CD14-positive monocyte (primary cell): ENCODE data around the gene PEX26. TPM values are rescaled to one million over a fixed set of nuclear protein-coding genes. Genes with fewer than 3 reads are reported as not detected.

Experiments used
- DNase-seq, 3 donors: peaks; one replicate each; pipeline ENCODE4 v3.0.0-alpha.2; 2011 to 2022
- H2AFZ ChIP-seq: 2 replicates; pipeline ENCODE4 v1.6.0; 2012; ENCODE audit warnings: mild to moderate bottlenecking, low read depth, low read length, inconsistent platforms; ENCODE audit not compliant: insufficient read depth, poor library complexity, severe bottlenecking
- H3K27ac ChIP-seq, 2 donors: 1 replicate in 1 of 2; 2 replicates in 1 of 2; pipeline ENCODE4 v1.5.1; 2012 to 2013; ENCODE audit warnings: low read length in 2 of 2, control low read depth in 1 of 2, inconsistent platforms in 1 of 2, low read depth in 1 of 2, mild to moderate bottlenecking in 1 of 2
- H3K27me3 ChIP-seq, 2 donors: one replicate each; pipeline versions ENCODE4 v1.6.0 to v1.6.1; 2011 to 2013; ENCODE audit warnings: low read length in 2 of 2; ENCODE audit not compliant: control insufficient read depth in 2 of 2, insufficient read depth in 2 of 2
- H3K36me3 ChIP-seq, 2 donors: replicated peaks in 1 of 2; 1 replicate in 1 of 2; 2 replicates in 1 of 2; pipeline versions ENCODE4 v1.5.1 to v1.6.1; 2012 to 2013; ENCODE audit warnings: low read length in 2 of 2, control low read depth in 1 of 2, inconsistent platforms in 1 of 2, mild to moderate bottlenecking in 1 of 2; ENCODE audit not compliant: insufficient read depth in 2 of 2, control insufficient read depth in 1 of 2
- H3K4me1 ChIP-seq, 2 donors: 1 replicate in 1 of 2; 2 replicates in 1 of 2; pipeline versions ENCODE4 v1.5.1 to v1.6.1; 2012 to 2013; ENCODE audit warnings: low read length in 2 of 2, control low read depth in 1 of 2, inconsistent platforms in 1 of 2, mild to moderate bottlenecking in 1 of 2, moderate library complexity in 1 of 2; ENCODE audit not compliant: insufficient read depth in 2 of 2, control insufficient read depth in 1 of 2
- H3K4me2 ChIP-seq: replicated peaks from 2 replicates; pipeline ENCODE3; 2012; ENCODE audit warnings: low read length, moderate library complexity, mild to moderate bottlenecking; ENCODE audit not compliant: poor library complexity, severe bottlenecking; ENCODE audit errors: extremely low read depth
- H3K4me3 ChIP-seq, 3 experiments: fragments of 200-600 bp in 1 of 3; sonication (generic) in 1 of 3; replicated peaks in 1 of 3; 1 replicate in 2 of 3; 2 replicates in 1 of 3; pipeline ENCODE4 v1.5.1; 2011 to 2013; ENCODE audit warnings: low read length in 3 of 3, mild to moderate bottlenecking in 3 of 3, control low read depth in 2 of 3, low read depth in 2 of 3, inconsistent platforms in 1 of 3, moderate library complexity in 1 of 3
- H3K79me2 ChIP-seq: 2 replicates; pipeline ENCODE4 v1.6.0; 2012; ENCODE audit warnings: mild to moderate bottlenecking, control low read depth, inconsistent platforms, low read length, moderate library complexity; ENCODE audit not compliant: insufficient read depth
- H3K9ac ChIP-seq: 2 replicates; pipeline ENCODE4 v1.6.0; 2017; ENCODE audit warnings: low read length, mild to moderate bottlenecking; ENCODE audit not compliant: insufficient read depth, poor library complexity, severe bottlenecking
- H3K9me3 ChIP-seq, 2 donors: replicated peaks in 1 of 2; 1 replicate in 1 of 2; 2 replicates in 1 of 2; pipeline versions ENCODE4 v1.5.1 to v1.6.1; 2012 to 2013; ENCODE audit warnings: low read length in 2 of 2, control low read depth in 1 of 2; ENCODE audit not compliant: control insufficient read depth in 1 of 2, insufficient read depth in 1 of 2
- H4K20me1 ChIP-seq: 2 replicates; pipeline ENCODE4 v1.6.0; 2012; ENCODE audit warnings: mild to moderate bottlenecking, low read length, control low read depth, moderate library complexity; ENCODE audit not compliant: insufficient read depth
- H3K27ac Mint-ChIP-seq, 7 donors: one replicate each; pipeline ENCODE4 v1.8.0; 2020; ENCODE audit warnings: mild to moderate bottlenecking in 7 of 7, mixed read lengths in 7 of 7, moderate library complexity in 6 of 7, inconsistent platforms in 2 of 7
- H3K27me3 Mint-ChIP-seq, 3 donors: one replicate each; pipeline ENCODE4 v1.8.0; 2021 to 2022; ENCODE audit warnings: low read depth in 3 of 3, mild to moderate bottlenecking in 3 of 3, mixed read lengths in 3 of 3, moderate library complexity in 3 of 3, inconsistent platforms in 1 of 3
- H3K36me3 Mint-ChIP-seq, 2 donors: one replicate each; pipeline ENCODE4 v1.8.0; 2020; ENCODE audit warnings: mixed read lengths in 2 of 2, inconsistent platforms in 1 of 2, mild to moderate bottlenecking in 1 of 2
- H3K4me1 Mint-ChIP-seq: one replicate; pipeline ENCODE4 v1.8.0; 2020; ENCODE audit warnings: mild to moderate bottlenecking, mixed read lengths
- H3K4me3 Mint-ChIP-seq, 2 donors: one replicate each; pipeline ENCODE4 v1.8.0; 2020; ENCODE audit warnings: mild to moderate bottlenecking in 2 of 2, mixed read lengths in 2 of 2, moderate library complexity in 1 of 2
- H3K9me3 Mint-ChIP-seq, 7 donors: one replicate each; pipeline ENCODE4 v1.8.0; 2020 to 2022; ENCODE audit warnings: mixed read lengths in 7 of 7, mild to moderate bottlenecking in 6 of 7, moderate library complexity in 6 of 7, inconsistent platforms in 2 of 7
- CTCF ChIP-seq: fragments of 200-600 bp; IDR thresholded peaks from one replicate; pipeline ENCODE4 v1.8.0; 2022; ENCODE audit warnings: antibody characterized with exemption, mild to moderate bottlenecking
- WGBS: methylation state at CpG from one replicate; pipeline ENCODE4 v1.1.5; 2013; ENCODE audit warnings: missing lambda C conversion rate; ENCODE audit not compliant: insufficient coverage; 5-methylcytosine and 5-hydroxymethylcytosine counted together
- intact Hi-C, 2 donors: fragments of 100-400 bp; cut with micrococcal nuclease; formaldehyde crosslinking; loops; one replicate each; pipeline versions ENCODE4 v1.15.0 to v1.15.1; 2023
- polyA plus RNA-seq, 3 donors: library from polyadenylated mRNA; depleted of rRNA in 1 of 3; unstranded in 2 of 3; stranded (reverse) in 1 of 3; fragments of 300-500 nt in 2 of 3; fragments of >200 nt in 1 of 3; fragmentation: Illumina TruSeq in 2 of 3; gene quantifications; 1 replicate in 2 of 3; 2 replicates in 1 of 3; pipeline ENCODE4 v1.2.3, GENCODE V29; 2012 to 2021

The PEX26 gene
- polyA plus RNA-seq, 3 donors = 3.4 to 8.6 (median 3.7) TPM

- no peaks in the 10 kb centered on the region for H3K9me3 ChIP-seq
- DNase-seq = no peak
- peaks cover 0 to 3% (median 0%) of the 10 kb centered on the region in 7 donors for H3K9me3 Mint-ChIP-seq
- no peaks in the 10 kb centered on the region for H3K27me3 ChIP-seq
- no peak overlapping the region for H3K4me3 Mint-ChIP-seq
- TF ChIP-seq CTCF = no peak
- no peak overlapping the region for H2AFZ ChIP-seq
- peaks cover 44 to 57% of the 10 kb centered on the region in 2 donors for H3K36me3 ChIP-seq
- peaks cover 11% of the 10 kb centered on the region for H4K20me1 ChIP-seq
- H3K27ac Mint-ChIP-seq = peak overlapping the region in 2 of 7 donors; percentile 6 to 22
- no CpG with 5 or more reads among the region's 4 CpGs for WGBS
- peaks cover 26 to 27% of the 10 kb centered on the region in 2 donors for H3K4me1 ChIP-seq
- H3K9ac ChIP-seq = no peak overlapping the region
- peaks cover 49% of the 10 kb centered on the region for H3K79me2 ChIP-seq
- H3K36me3 Mint-ChIP-seq = peaks cover 44 to 52% of the 10 kb centered on the region in 2 donors
- H3K4me3 ChIP-seq = no peak overlapping the region
- H3K4me2 ChIP-seq = no peak overlapping the region
- H3K4me1 Mint-ChIP-seq = peaks cover 26% of the 10 kb centered on the region
- peaks cover 0 to 2% (median 0%) of the 10 kb centered on the region in 3 donors for H3K27me3 Mint-ChIP-seq
- H3K27ac ChIP-seq = no peak overlapping the region
- intact Hi-C loops = loop anchor here (5.0 to 10.0 kb wide), 5 partner anchors 335 to 1002 kb away; partner anchors contain the start of gene IL17RA (in 1 of the 2)
Measured at GRCh38 chr22:18079706-18080233, 2.0 kb downstream of the PEX26 start.

GRCh38 chr22:18081416-18081815 is 3.6 kb downstream of the PEX26 start:
- H3K4me1 ChIP-seq = peaks cover 22 to 23% of the 10 kb centered on the region in 2 donors
- H3K4me3 Mint-ChIP-seq = no peak overlapping the region
- peaks cover 11% of the 10 kb centered on the region for H4K20me1 ChIP-seq
- H3K36me3 Mint-ChIP-seq = peaks cover 57 to 68% of the 10 kb centered on the region in 2 donors
- TF ChIP-seq CTCF = no peak
- WGBS = 100% methylated on average over 4 of the region's 5 CpGs
- peak overlapping the region in 2 of 7 donors; percentile 11 to 66 for H3K27ac Mint-ChIP-seq
- peaks cover 22% of the 10 kb centered on the region for H3K4me1 Mint-ChIP-seq
- H2AFZ ChIP-seq = no peak overlapping the region
- H3K27me3 Mint-ChIP-seq = peaks cover 0 to 2% (median 0%) of the 10 kb centered on the region in 3 donors
- no peaks in the 10 kb centered on the region for H3K27me3 ChIP-seq
- no peak overlapping the region for H3K4me2 ChIP-seq
- H3K9me3 Mint-ChIP-seq = peaks cover 0 to 3% (median 0%) of the 10 kb centered on the region in 7 donors
- intact Hi-C loops = loop anchor here in 1 of 2 donors (10.0 kb wide), 1 partner anchor 467 kb away; no protein-coding TSS in a partner anchor
- H3K79me2 ChIP-seq = peaks cover 49% of the 10 kb centered on the region
- H3K9me3 ChIP-seq = no peaks in the 10 kb centered on the region
- no peak for DNase-seq
- peaks cover 58 to 73% of the 10 kb centered on the region in 2 donors for H3K36me3 ChIP-seq
- no peak overlapping the region for H3K9ac ChIP-seq
- no peak overlapping the region for H3K4me3 ChIP-seq
- no peak overlapping the region for H3K27ac ChIP-seq
